Duodenal mucosa (tissue), 2 donors: ENCODE measurements around the gene FRMD7.

Experiments used
- H3K27ac ChIP-seq: one replicate; pipeline ENCODE4 v1.7.0; 2013; ENCODE audit warnings: low read depth, low read length
- H3K27me3 ChIP-seq, 2 donors: one replicate each; pipeline ENCODE4 v1.7.0; 2013; ENCODE audit warnings: low read length in 2 of 2, control low read depth in 1 of 2; ENCODE audit not compliant: insufficient read depth in 2 of 2, control insufficient read depth in 1 of 2
- H3K36me3 ChIP-seq, 2 donors: one replicate each; pipeline ENCODE4 v1.7.0; 2013; ENCODE audit warnings: low read length in 2 of 2, control low read depth in 1 of 2; ENCODE audit not compliant: insufficient read depth in 2 of 2, control insufficient read depth in 1 of 2
- H3K4me1 ChIP-seq, 2 donors: one replicate each; pipeline ENCODE4 v1.7.0; 2013; ENCODE audit warnings: low read length in 2 of 2, control low read depth in 1 of 2; ENCODE audit not compliant: insufficient read depth in 2 of 2, control insufficient read depth in 1 of 2
- H3K4me3 ChIP-seq, 2 donors: one replicate each; pipeline ENCODE4 v1.7.0; 2013; ENCODE audit warnings: low read length in 2 of 2, low read depth in 1 of 2
- H3K9ac ChIP-seq, 2 donors: one replicate each; pipeline ENCODE4 v1.7.0; 2013; ENCODE audit warnings: low read length in 2 of 2, low read depth in 1 of 2
- H3K9me3 ChIP-seq, 2 donors: one replicate each; pipeline ENCODE4 v1.7.0; 2013; ENCODE audit warnings: low read length in 2 of 2, control low read depth in 1 of 2; ENCODE audit not compliant: control insufficient read depth in 1 of 2

Gene FRMD7

DNA sequence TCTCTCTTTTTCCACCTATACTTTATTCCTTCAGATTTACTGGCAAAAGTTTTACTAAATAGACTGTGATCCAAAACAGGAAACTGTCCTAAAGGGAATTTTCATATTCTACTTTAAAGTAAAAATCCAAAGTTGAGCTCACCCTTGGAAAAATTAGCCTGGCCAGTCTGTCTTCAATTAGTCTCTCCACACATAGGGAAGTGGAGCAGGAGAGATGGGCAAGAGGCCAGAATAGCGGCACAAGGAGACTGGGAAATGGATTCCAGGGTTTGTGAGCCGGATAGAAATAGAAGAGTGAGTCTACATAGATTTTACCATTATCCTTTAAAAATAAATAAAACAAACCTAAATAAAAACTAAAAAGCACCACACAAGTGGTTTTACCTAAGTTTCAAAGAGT, 16.2 kb upstream of the FRMD7 start:
- no peaks in the 10 kb centered on the region for H3K36me3 ChIP-seq
- no peak overlapping the region for H3K27ac ChIP-seq
- no peak overlapping the region for H3K9ac ChIP-seq
- H3K9me3 ChIP-seq, result no peaks in the 10 kb centered on the region
- H3K4me3 ChIP-seq, result no peak overlapping the region
- H3K4me1 ChIP-seq, result no peaks in the 10 kb centered on the region
- H3K27me3 ChIP-seq, result no peaks in the 10 kb centered on the region

DNA sequence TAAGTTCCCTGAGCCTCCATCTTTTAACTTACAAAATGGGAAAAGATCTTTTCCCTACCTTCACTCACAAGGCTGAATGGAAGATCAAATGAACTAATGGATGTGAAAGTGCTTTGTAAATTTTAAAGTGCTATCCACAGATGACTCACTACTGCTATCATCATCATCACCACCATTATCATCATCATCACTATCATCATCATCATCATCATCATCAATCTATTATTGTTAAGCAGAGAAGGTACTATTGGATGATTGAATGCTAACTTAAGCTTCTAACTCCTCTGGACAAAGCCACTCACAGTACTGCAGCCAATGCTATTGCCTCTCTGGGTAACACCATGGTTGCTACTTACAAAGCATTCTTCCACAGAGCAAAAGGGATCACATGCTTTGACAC, 1.9 kb downstream of the FRMD7 start:
- H3K9ac ChIP-seq, result no peak overlapping the region
- no peaks in the 10 kb centered on the region for H3K9me3 ChIP-seq
- no peaks in the 10 kb centered on the region for H3K4me1 ChIP-seq
- H3K4me3 ChIP-seq, result no peak overlapping the region
- H3K36me3 ChIP-seq, result no peaks in the 10 kb centered on the region
- no peak overlapping the region for H3K27ac ChIP-seq
- H3K27me3 ChIP-seq, result no peaks in the 10 kb centered on the region

DNA sequence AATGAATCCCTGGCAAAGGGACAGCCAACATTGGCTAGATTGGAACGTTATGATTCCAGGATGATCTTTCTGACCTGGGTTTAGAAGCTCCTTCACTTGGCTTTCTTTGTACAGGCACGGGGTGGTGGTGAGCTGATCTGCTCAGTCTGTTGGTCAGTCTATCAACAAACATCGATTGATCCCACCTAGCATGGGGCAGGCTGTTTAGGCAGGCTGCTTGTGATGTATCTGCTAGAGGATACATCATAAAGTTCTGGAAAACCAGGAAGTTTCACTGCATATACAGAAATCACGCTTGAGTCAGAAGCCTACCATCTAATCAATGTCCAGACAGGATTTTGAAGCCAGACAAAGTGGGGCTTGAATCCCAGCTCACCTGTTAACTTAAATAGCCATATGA, 6.9 kb downstream of the FRMD7 start:
- H3K27ac ChIP-seq, result no peak overlapping the region
- H3K4me1 ChIP-seq, result no peaks in the 10 kb centered on the region
- no peaks in the 10 kb centered on the region for H3K9me3 ChIP-seq
- H3K27me3 ChIP-seq, result no peaks in the 10 kb centered on the region
- H3K36me3 ChIP-seq, result no peaks in the 10 kb centered on the region
- no peak overlapping the region for H3K4me3 ChIP-seq
- H3K9ac ChIP-seq, result no peak overlapping the region

DNA sequence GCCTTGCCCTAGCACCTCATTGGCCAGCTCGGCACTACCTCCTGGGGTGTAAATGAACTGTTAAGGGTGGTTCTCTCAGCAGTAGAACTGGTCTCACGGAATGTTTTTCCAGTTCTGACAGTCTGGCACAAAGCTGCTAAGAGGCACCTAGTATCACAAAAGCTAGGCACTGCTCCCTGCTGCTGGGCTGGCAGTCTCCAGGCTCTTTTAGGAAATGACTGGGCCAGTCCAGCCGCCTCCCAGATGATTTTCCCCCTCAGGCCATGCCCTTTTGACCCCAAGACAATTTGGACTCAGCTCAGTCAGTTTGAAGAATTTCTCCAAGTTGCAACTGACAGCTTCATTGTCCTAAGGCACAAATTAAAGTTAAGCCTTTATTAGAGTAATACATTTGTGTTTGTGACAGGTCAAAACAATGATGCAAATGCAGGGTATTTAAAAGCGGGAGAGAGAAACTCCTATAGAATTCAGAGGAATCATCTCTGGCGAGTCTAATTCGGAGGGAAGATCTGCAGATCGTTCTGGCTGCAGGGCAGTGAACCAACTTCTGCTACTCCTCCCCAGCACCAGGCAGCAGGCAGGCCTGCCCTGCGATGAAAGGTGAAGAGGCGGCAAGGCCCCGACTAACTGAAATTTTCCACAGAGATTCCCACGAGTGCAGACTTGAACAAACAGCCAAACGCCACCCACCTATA, 7.9 kb downstream of the FRMD7 start:
- no peaks in the 10 kb centered on the region for H3K4me1 ChIP-seq
- no peak overlapping the region for H3K9ac ChIP-seq
- H3K27ac ChIP-seq, result no peak overlapping the region
- no peaks in the 10 kb centered on the region for H3K36me3 ChIP-seq
- H3K27me3 ChIP-seq, result no peaks in the 10 kb centered on the region
- H3K4me3 ChIP-seq, result no peak overlapping the region
- no peaks in the 10 kb centered on the region for H3K9me3 ChIP-seq

DNA sequence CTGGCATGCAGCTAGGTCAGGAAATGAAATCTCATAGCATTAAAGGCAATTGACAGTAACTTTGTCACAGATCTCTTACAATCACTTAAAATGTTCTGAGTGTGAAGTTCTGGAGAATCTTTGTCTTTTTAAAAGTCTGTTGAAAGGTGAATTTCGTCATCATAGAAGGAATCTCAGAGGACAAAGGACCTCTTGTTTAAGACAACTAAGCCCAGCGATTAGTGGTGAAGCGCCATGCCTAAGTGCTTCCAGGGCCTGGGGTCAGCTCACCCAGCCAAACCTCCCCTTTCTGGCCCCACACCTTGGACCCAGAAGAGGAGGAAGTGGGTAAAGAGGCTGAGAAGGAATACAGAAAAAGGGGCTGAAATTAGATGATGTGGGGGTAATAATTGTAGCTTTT, 8.5 kb downstream of the FRMD7 start:
- H3K9me3 ChIP-seq, result no peaks in the 10 kb centered on the region
- no peak overlapping the region for H3K9ac ChIP-seq
- no peak overlapping the region for H3K27ac ChIP-seq
- no peak overlapping the region for H3K4me3 ChIP-seq
- no peaks in the 10 kb centered on the region for H3K4me1 ChIP-seq
- H3K36me3 ChIP-seq, result no peaks in the 10 kb centered on the region
- no peaks in the 10 kb centered on the region for H3K27me3 ChIP-seq

DNA sequence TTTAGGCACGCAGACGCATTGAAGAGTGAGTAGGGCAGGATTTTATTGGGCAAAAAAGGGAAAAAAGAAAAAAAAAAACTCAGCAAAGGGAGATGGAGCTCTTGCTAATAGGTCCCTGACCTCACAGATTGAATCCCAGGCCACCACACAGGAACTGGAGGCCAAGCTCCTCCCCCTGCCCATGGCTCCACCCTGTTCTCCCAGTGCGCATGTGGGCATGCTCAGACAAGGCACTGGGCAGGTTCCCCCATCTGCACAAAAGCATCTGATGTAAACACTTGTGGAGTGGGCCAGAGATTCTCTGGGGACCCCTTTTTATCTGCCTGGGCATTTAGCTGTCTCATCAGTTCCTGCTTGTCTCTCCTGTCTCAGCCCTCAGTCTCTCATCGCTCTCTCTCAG, 9.5 kb downstream of the FRMD7 start:
- H3K27ac ChIP-seq, result no peak overlapping the region
- no peaks in the 10 kb centered on the region for H3K27me3 ChIP-seq
- no peaks in the 10 kb centered on the region for H3K4me1 ChIP-seq
- H3K9me3 ChIP-seq, result no peaks in the 10 kb centered on the region
- no peaks in the 10 kb centered on the region for H3K36me3 ChIP-seq
- H3K9ac ChIP-seq, result no peak overlapping the region
- no peak overlapping the region for H3K4me3 ChIP-seq

DNA sequence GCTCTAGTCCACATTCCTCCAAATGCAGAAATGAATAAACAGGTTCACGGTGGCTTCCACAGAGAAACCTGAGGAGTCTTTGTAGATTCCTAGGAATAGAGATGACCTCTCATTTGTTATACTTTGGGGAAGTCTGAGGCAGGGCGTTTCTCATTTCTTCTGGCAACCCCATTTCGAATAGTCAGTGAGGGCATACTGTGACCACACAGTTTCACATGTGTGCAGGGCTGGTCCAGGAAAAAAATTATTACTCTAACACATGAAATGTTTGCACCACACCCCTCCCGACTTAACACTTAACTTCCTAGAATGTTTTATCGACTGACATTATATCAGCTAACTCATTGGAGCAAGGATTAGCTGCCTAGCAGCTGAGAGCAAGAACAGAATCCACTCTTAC, 12.0 kb downstream of the FRMD7 start:
- Histone ChIP-seq H3K4me3 (no peak overlapping the region), H3K4me1 (no peaks in the 10 kb centered on the region), H3K36me3 (no peaks in the 10 kb centered on the region), H3K27ac (no peak overlapping the region), H3K27me3 (no peaks in the 10 kb centered on the region), H3K9ac (no peak overlapping the region), H3K9me3 (no peaks in the 10 kb centered on the region)

DNA sequence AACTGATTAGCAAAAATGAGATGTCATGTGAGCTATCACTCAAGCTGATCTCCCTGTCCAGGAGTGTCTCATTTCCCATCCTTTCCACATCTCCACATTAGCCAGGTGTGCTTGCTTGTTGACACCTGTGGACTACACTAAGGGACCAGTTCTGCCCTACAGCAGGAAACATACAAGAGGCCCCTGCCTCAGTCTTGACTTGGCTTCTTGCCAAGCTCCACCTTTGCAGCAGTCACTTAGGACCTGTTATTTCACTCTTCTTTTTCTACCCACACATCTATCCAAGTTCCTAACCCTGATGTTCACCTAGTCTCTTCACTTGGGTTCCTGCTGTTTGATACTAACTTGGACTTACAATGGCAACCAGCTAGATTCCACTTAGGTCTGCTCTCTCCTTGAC, 13.2 kb downstream of the FRMD7 start:
- Histone ChIP-seq H3K4me3 (no peak overlapping the region), H3K4me1 (no peaks in the 10 kb centered on the region), H3K27ac (no peak overlapping the region), H3K9ac (no peak overlapping the region), H3K27me3 (no peaks in the 10 kb centered on the region), H3K9me3 (no peaks in the 10 kb centered on the region), H3K36me3 (no peaks in the 10 kb centered on the region)

DNA sequence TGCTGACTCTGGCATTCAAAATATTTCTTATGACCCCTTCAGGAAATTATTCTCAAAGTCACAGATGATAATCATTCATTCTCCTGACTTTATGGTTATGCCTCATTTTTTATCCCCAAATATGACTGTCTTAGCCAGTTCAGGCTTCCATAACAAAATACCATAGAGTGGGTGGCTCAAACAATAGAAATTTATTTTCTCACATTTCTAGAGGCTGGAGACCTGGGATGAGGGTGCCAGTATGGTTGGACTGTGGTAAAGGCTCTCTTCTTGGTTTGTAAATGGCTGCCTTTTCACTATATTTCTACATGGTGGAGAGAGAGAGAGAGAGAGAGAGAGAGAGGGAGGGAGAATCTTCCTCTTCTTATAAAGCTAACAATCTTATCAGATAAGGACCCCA, 20.5 kb downstream of the FRMD7 start:
- no peaks in the 10 kb centered on the region for H3K9me3 ChIP-seq
- no peaks in the 10 kb centered on the region for H3K36me3 ChIP-seq
- H3K27me3 ChIP-seq, result no peaks in the 10 kb centered on the region
- H3K27ac ChIP-seq, result no peak overlapping the region
- H3K9ac ChIP-seq, result no peak overlapping the region
- H3K4me3 ChIP-seq, result no peak overlapping the region
- H3K4me1 ChIP-seq, result no peaks in the 10 kb centered on the region

DNA sequence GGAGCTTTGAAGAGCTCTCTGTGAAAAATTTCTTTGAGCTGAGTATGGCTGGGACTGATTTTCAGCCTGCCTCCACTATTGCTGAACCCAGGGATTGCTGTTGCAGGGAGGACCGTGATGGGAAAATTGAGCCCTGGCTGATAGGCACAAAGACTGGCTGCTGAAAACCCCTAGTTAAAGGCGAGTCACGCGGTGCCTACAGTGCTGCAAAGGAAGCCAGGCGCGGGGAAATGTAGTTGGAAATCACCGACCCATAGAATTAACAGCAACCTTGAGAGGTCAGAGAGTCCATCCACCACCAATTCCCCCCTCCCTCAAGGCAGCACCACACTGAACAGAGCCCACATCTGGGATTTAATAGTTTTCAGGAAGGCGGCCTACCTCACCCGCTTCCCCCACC, 26.0 kb downstream of the FRMD7 start:
- no peaks in the 10 kb centered on the region for H3K27me3 ChIP-seq
- H3K36me3 ChIP-seq, result no peaks in the 10 kb centered on the region
- H3K27ac ChIP-seq, result no peak overlapping the region
- H3K9ac ChIP-seq, result no peak overlapping the region
- no peak overlapping the region for H3K4me3 ChIP-seq
- H3K4me1 ChIP-seq, result no peaks in the 10 kb centered on the region
- H3K9me3 ChIP-seq, result no peaks in the 10 kb centered on the region

DNA sequence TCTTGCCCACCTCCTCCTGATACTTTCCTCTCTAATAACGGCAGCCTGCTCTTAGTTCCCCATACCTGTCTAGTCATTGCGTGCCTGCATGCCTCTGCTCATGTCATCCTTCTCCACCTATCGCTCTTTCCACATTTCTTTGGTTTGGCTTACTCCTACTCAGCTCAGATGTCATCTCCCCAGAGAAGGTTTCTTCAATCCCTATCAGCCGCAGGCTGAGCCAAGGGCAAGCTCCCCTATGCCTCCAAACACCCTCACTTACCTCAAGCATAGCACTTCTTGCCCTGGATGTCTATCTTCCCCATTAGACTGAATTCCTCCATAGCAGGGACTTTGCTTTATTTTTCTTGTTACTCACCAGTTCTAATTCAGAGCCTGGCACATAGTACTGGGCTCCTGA, 26.6 kb downstream of the FRMD7 start:
- no peaks in the 10 kb centered on the region for H3K9me3 ChIP-seq
- H3K4me1 ChIP-seq, result no peaks in the 10 kb centered on the region
- no peak overlapping the region for H3K27ac ChIP-seq
- no peaks in the 10 kb centered on the region for H3K27me3 ChIP-seq
- no peaks in the 10 kb centered on the region for H3K36me3 ChIP-seq
- no peak overlapping the region for H3K4me3 ChIP-seq
- H3K9ac ChIP-seq, result no peak overlapping the region
